ENCODE results near the gene JAM3.

JAM3 gene

GRCh38 chr11:134153147-134153905 lies 84.5 kb downstream of the JAM3 start:
- Histone ChIP-seq H3K18ac (ENCODE audit: low read depth in 1 of 2, low read length in 2 of 2) (no peak overlapping the region), H3K9me3 (ENCODE audit: control insufficient read depth, low read length) (no peaks in the 10 kb centered on the region), H4K8ac (ENCODE audit: low read length) (no peak overlapping the region), H3K4me1 (ENCODE audit: control insufficient read depth, insufficient read depth, low read depth, low read length) (peaks cover 2% of the 10 kb centered on the region), H2BK15ac (ENCODE audit: low read depth, poor library complexity, severe bottlenecking) (no peak overlapping the region), H3K36me3 (ENCODE audit: control insufficient read depth in 1 of 2, insufficient read depth in 2 of 2, low read depth in 1 of 2, low read length in 2 of 2) (peaks cover 71 to 93% of the 10 kb centered on the region in 2 experiments), H3K9ac (ENCODE audit: low read length) (no peak overlapping the region), H3K27me3 (ENCODE audit: control insufficient read depth in 1 of 2, insufficient read depth in 1 of 2, low read length in 2 of 2) (no peaks in the 10 kb centered on the region), H3K4me3 (ENCODE audit: insufficient read depth in 1 of 2, low read depth in 1 of 2, low read length in 2 of 2) (no peak overlapping the region), H3K27ac (ENCODE audit: low read length, poor library complexity, severe bottlenecking) (no peak overlapping the region), H4K91ac (ENCODE audit: low read length) (no peak overlapping the region), H3K4ac (ENCODE audit: low read depth in 1 of 2, low read length in 2 of 2) (no peak overlapping the region), H2BK120ac (ENCODE audit: low read depth, low read length) (no peak overlapping the region), H3K14ac (ENCODE audit: low read length in 2 of 2) (no peak overlapping the region), H3K23ac (ENCODE audit: low read length in 2 of 2) (no peak overlapping the region), H2BK12ac (ENCODE audit: low read length in 2 of 2) (no peak overlapping the region), H3K4me2 (ENCODE audit: low read length, poor library complexity, severe bottlenecking) (no peak overlapping the region), H2AFZ (ENCODE audit: low read depth, low read length) (no peak overlapping the region), H2BK5ac (ENCODE audit: low read depth, low read length, poor library complexity, severe bottlenecking) (no peak overlapping the region), H3K79me1 (replicated peaks; ENCODE audit: low read length, poor library complexity, severe bottlenecking) (peaks cover 2% of the 10 kb centered on the region), H2AK5ac (ENCODE audit: low read length, severe bottlenecking) (no peak overlapping the region)
- WGBS = 96% methylated on average over 30 of the region's 30 CpGs
- no peak for DNase-seq

GRCh38 chr11:134154441-134154840 lies 85.6 kb downstream of the JAM3 start:
- Histone ChIP-seq H2BK12ac (ENCODE audit: low read length in 2 of 2) (no peak overlapping the region), H2AFZ (ENCODE audit: low read depth, low read length) (no peak overlapping the region), H3K9me3 (ENCODE audit: control insufficient read depth, low read length) (no peaks in the 10 kb centered on the region), H4K91ac (ENCODE audit: low read length) (no peak overlapping the region), H2BK5ac (ENCODE audit: low read depth, low read length, poor library complexity, severe bottlenecking) (no peak overlapping the region), H3K27ac (ENCODE audit: low read length, poor library complexity, severe bottlenecking) (no peak overlapping the region), H2BK15ac (ENCODE audit: low read depth, poor library complexity, severe bottlenecking) (no peak overlapping the region), H3K9ac (ENCODE audit: low read length) (no peak overlapping the region), H3K4ac (ENCODE audit: low read depth in 1 of 2, low read length in 2 of 2) (no peak overlapping the region), H3K4me1 (ENCODE audit: control insufficient read depth, insufficient read depth, low read depth, low read length) (peaks cover 2% of the 10 kb centered on the region), H3K18ac (ENCODE audit: low read depth in 1 of 2, low read length in 2 of 2) (no peak overlapping the region), H3K36me3 (ENCODE audit: control insufficient read depth in 1 of 2, insufficient read depth in 2 of 2, low read depth in 1 of 2, low read length in 2 of 2) (peaks cover 62 to 93% of the 10 kb centered on the region in 2 experiments), H3K14ac (ENCODE audit: low read length in 2 of 2) (no peak overlapping the region), H3K4me3 (ENCODE audit: insufficient read depth in 1 of 2, low read depth in 1 of 2, low read length in 2 of 2) (no peak overlapping the region), H3K79me1 (replicated peaks; ENCODE audit: low read length, poor library complexity, severe bottlenecking) (peaks cover 2% of the 10 kb centered on the region), H3K23ac (ENCODE audit: low read length in 2 of 2) (no peak overlapping the region), H2BK120ac (ENCODE audit: low read depth, low read length) (no peak overlapping the region), H3K4me2 (ENCODE audit: low read length, poor library complexity, severe bottlenecking) (no peak overlapping the region), H2AK5ac (ENCODE audit: low read length, severe bottlenecking) (no peak overlapping the region), H4K8ac (ENCODE audit: low read length) (no peak overlapping the region), H3K27me3 (ENCODE audit: control insufficient read depth in 1 of 2, insufficient read depth in 1 of 2, low read length in 2 of 2) (no peaks in the 10 kb centered on the region)
- 88% methylated on average over 11 of the region's 11 CpGs for WGBS
- no peak for DNase-seq

- DNase-seq = no peak
- no peak overlapping the region for H2AFZ ChIP-seq (ENCODE audit: low read depth, low read length)
- H3K9me3 ChIP-seq (ENCODE audit: control insufficient read depth, low read length) = no peaks in the 10 kb centered on the region
- H3K36me3 ChIP-seq (ENCODE audit: control insufficient read depth in 1 of 2, insufficient read depth in 2 of 2, low read depth in 1 of 2, low read length in 2 of 2) = peaks cover 63 to 93% of the 10 kb centered on the region in 2 experiments
- no peak overlapping the region for H2BK12ac ChIP-seq (ENCODE audit: low read length in 2 of 2)
- H3K4me3 ChIP-seq (ENCODE audit: insufficient read depth in 1 of 2, low read depth in 1 of 2, low read length in 2 of 2) = no peak overlapping the region
- H3K14ac ChIP-seq (ENCODE audit: low read length in 2 of 2) = no peak overlapping the region
- no peak overlapping the region for H2BK15ac ChIP-seq (ENCODE audit: low read depth, poor library complexity, severe bottlenecking)
- no peak overlapping the region for H3K27ac ChIP-seq (ENCODE audit: low read length, poor library complexity, severe bottlenecking)
- H3K23ac ChIP-seq (ENCODE audit: low read length in 2 of 2) = no peak overlapping the region
- H3K9ac ChIP-seq (ENCODE audit: low read length) = no peak overlapping the region
- no peak overlapping the region for H4K8ac ChIP-seq (ENCODE audit: low read length)
- no peak overlapping the region for H3K4me2 ChIP-seq (ENCODE audit: low read length, poor library complexity, severe bottlenecking)
- WGBS = 87% methylated on average over 16 of the region's 16 CpGs
- H2BK5ac ChIP-seq (ENCODE audit: low read depth, low read length, poor library complexity, severe bottlenecking) = no peak overlapping the region
- H3K27me3 ChIP-seq (ENCODE audit: control insufficient read depth in 1 of 2, insufficient read depth in 1 of 2, low read length in 2 of 2) = no peaks in the 10 kb centered on the region
- H3K79me1 ChIP-seq (replicated peaks; ENCODE audit: low read length, poor library complexity, severe bottlenecking) = peaks cover 2% of the 10 kb centered on the region
- no peak overlapping the region for H3K4ac ChIP-seq (ENCODE audit: low read depth in 1 of 2, low read length in 2 of 2)
- no peak overlapping the region for H2BK120ac ChIP-seq (ENCODE audit: low read depth, low read length)
- H3K18ac ChIP-seq (ENCODE audit: low read depth in 1 of 2, low read length in 2 of 2) = no peak overlapping the region
- no peaks in the 10 kb centered on the region for H3K4me1 ChIP-seq (ENCODE audit: control insufficient read depth, insufficient read depth, low read depth, low read length)
- no peak overlapping the region for H2AK5ac ChIP-seq (ENCODE audit: low read length, severe bottlenecking)
- H4K91ac ChIP-seq (ENCODE audit: low read length) = no peak overlapping the region
Measured at GRCh38 chr11:134155456-134155855, 86.6 kb downstream of the JAM3 start.

GRCh38 chr11:134155946-134156865 lies 87.3 kb downstream of the JAM3 start:
- H3K4me1 ChIP-seq (ENCODE audit: control insufficient read depth, insufficient read depth, low read depth, low read length) = no peaks in the 10 kb centered on the region
- H4K91ac ChIP-seq (ENCODE audit: low read length) = no peak overlapping the region
- no peak overlapping the region for H2AFZ ChIP-seq (ENCODE audit: low read depth, low read length)
- no peak overlapping the region for H2BK12ac ChIP-seq (ENCODE audit: low read length in 2 of 2)
- no peak overlapping the region for H3K4me3 ChIP-seq (ENCODE audit: insufficient read depth in 1 of 2, low read depth in 1 of 2, low read length in 2 of 2)
- no peak overlapping the region for H3K4ac ChIP-seq (ENCODE audit: low read depth in 1 of 2, low read length in 2 of 2)
- H4K8ac ChIP-seq (ENCODE audit: low read length) = no peak overlapping the region
- no peak overlapping the region for H3K27ac ChIP-seq (ENCODE audit: low read length, poor library complexity, severe bottlenecking)
- H3K9me3 ChIP-seq (ENCODE audit: control insufficient read depth, low read length) = no peaks in the 10 kb centered on the region
- H2BK5ac ChIP-seq (ENCODE audit: low read depth, low read length, poor library complexity, severe bottlenecking) = no peak overlapping the region
- H3K18ac ChIP-seq (ENCODE audit: low read depth in 1 of 2, low read length in 2 of 2) = no peak overlapping the region
- peaks cover 58 to 93% of the 10 kb centered on the region in 2 experiments for H3K36me3 ChIP-seq (ENCODE audit: control insufficient read depth in 1 of 2, insufficient read depth in 2 of 2, low read depth in 1 of 2, low read length in 2 of 2)
- no peaks in the 10 kb centered on the region for H3K27me3 ChIP-seq (ENCODE audit: control insufficient read depth in 1 of 2, insufficient read depth in 1 of 2, low read length in 2 of 2)
- H3K79me1 ChIP-seq (replicated peaks; ENCODE audit: low read length, poor library complexity, severe bottlenecking) = peaks cover 2% of the 10 kb centered on the region
- H2AK5ac ChIP-seq (ENCODE audit: low read length, severe bottlenecking) = no peak overlapping the region
- no peak overlapping the region for H3K9ac ChIP-seq (ENCODE audit: low read length)
- H3K14ac ChIP-seq (ENCODE audit: low read length in 2 of 2) = no peak overlapping the region
- no peak overlapping the region for H2BK15ac ChIP-seq (ENCODE audit: low read depth, poor library complexity, severe bottlenecking)
- H3K4me2 ChIP-seq (ENCODE audit: low read length, poor library complexity, severe bottlenecking) = no peak overlapping the region
- WGBS = 94% methylated on average over 25 of the region's 28 CpGs
- H2BK120ac ChIP-seq (ENCODE audit: low read depth, low read length) = no peak overlapping the region
- H3K23ac ChIP-seq (ENCODE audit: low read length in 2 of 2) = no peak overlapping the region
- DNase-seq = no peak
